NCI-H748 treated with DMSO at 0.1 percent for 48 hours (cell line): Measurements from ENCODE around the gene NRCAM.
"Not testable (repeated sequence)": the region's sequence is repeated elsewhere in the genome, so short reads cannot be mapped to it uniquely, and the experiment has no call there.

Source experiments
- DNase-seq: peaks from one replicate; lab custom pipeline; 2025; lab: John Stamatoyannopoulos, UW

NRCAM gene

DNA sequence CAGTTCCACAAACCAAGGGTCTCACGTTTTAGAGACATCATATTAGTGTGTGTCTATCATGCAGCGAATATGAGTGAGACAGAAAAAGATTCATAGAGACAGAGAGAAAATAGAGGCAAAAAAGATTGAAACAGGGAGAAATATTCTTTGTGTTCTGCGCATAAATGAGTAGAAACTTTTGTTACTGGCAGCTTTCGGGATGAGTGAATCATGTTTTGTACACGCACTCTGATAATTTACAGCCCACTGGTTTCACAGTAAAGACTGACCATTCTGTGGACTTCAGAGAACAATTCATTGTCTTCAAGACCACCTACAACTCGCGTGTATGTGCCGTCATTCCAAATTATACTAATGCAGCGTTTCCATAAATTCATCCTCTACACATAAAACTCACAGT is 60.2 kb downstream of the NRCAM start:
- no peak for DNase-seq

DNA sequence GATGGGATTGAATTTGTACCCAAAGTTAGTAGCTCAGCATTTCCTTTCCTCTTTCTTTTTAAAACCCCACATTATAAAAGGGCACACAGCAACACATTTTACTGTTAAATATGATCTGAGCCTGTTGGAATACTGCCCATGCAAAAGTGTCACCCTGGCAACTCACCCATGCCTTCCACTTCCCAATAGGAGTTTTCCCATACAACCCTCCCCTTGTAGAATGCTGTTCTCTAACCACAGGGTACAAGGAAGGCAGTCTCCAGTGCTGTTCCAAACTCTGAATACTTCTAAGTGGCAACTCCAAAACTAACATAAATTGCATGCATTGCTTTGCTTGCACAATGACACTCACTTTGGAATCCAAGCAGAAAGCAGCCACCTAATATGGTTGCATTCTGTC is 60.8 kb downstream of the NRCAM start:
- DNase-seq: no peak

DNA sequence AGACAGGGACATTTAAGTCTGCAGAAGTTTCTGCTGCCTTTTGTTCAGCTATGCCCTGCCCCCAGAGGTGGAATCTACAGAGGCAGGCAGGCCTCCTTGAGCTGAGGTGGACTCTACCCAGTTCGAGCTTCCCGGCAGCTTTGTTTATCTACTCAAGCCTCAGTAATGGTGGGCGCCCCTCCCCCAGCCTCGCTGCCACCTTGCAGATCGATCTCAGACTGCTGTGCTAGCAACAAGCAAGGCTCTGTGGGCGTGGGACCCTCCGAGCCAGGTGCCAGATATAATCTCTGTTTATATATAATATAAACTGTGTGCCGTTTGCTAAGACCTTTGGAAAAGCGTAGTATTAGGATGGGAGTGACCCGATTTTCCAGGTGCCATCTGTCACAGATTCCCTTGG is 63.1 kb downstream of the NRCAM start:
- DNase-seq: not testable (repeated sequence)

DNA sequence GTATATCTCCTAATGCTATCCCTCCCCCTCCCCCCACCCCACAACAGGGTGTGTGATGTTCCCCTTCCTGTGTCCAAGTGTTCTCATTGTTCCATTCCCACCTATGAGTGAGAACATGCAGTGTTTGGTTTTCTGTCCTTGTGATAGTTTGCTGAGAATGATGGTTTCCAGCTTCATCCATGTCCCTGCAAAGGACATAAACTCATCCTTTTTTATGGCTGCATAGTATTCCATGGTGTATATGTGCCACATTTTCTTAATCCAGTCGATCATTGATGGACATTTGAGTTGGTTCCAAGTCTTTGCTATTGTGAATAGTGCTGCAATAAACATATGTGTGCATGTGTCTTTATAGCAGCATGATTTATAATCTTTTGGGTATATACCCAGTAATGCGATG is 68.5 kb downstream of the NRCAM start:
- DNase-seq: not testable (repeated sequence)

DNA sequence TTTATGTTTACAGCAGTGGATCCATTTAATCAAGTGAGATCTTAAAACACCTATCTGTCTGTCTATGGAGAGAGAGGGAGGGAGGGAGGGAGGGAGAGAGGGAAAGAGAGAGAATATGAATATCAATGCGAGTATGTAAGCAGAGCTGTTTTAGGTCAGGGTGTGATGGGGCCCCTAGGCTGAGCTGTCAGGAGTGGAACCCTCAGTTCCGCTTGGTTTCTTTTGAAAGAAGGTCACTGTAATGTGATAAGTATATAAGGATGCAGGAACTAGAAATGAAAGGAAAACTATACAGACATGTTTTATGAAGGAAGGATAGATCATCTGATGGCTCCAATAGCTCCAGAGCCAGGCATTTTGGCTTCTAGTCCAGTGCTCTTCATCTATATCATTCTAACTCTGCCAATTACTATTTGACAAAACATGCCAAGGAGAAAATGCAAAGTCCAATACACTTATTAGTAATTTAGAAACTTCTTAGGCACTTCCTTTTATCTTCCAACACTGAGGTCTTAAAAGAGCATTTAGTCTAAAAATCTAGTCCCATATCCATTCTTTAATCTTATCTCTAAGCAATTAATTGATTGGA is 70.3 kb downstream of the NRCAM start:
- no peak for DNase-seq

DNA sequence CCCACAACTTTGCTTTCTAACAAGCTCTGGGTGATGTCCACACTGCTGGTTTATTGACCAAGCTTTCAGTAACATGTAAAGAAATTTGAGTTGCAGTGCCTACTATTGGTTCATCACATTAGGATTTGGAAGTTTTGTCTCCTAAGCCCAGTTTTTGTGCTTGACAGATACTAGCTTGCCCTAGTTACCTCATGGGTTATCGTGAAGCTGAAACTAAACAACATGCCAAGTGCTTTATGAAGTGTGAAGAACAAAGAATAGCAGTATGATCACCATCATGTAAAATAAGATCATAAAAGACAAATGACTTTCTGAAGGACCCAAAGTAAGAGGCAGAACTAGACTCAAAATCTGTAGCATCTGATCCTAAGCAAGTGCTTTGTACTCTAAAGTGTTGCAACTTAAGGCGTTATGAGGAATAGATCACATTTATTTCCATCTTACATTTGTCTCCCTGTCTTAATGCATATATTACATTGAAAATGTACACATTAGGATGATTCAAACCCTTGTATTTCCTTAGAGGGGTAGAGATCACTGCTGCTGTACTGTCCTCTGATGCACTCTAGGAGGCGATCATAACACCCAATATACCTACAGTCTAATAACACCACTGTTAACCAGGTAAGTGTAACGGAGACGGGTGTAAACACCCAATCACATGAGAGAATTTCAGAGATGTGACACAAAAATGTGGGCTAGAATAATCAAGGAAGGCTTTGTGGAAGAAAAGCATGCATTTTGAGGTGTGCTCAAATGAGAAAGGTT is 71.3 kb downstream of the NRCAM start:
- no peak for DNase-seq

DNA sequence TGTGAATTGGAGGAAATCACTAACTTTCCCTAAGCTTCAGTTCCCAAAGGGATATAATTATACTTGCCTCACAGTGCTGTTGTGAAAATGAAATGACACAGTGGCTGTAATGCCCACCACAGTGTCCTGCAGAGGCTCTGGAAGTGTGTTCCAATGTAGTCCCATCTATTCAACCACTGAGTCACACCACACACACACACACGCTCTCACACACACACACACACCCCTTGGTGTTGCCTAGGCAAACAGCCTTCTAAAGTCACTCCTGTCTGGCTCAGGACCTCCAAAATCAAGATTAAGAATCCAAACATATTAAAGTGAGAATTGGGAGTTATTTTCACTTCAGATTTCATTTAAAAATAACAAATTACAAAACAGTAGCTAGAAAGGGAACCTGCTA is 73.3 kb downstream of the NRCAM start:
- no peak for DNase-seq

DNA sequence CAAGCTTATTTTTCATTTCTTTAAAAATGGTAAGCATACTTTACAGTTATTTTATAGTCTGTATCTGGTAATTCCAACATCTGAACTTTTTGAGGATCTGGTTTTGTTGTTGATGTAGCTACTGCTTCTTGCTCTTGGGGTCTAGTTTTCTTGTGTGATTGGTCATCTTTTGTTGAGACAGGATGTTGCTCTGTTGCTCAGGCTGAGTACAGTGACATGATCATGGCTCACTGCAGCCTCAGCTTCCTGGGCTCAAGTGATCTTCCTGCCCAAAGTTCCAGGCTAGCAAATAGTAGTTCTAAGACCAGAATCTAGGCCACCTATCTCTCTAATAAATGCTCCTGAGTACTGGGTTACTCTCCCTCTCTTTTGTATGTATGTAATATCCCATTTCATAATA is 75.7 kb downstream of the NRCAM start:
- no peak for DNase-seq

DNA sequence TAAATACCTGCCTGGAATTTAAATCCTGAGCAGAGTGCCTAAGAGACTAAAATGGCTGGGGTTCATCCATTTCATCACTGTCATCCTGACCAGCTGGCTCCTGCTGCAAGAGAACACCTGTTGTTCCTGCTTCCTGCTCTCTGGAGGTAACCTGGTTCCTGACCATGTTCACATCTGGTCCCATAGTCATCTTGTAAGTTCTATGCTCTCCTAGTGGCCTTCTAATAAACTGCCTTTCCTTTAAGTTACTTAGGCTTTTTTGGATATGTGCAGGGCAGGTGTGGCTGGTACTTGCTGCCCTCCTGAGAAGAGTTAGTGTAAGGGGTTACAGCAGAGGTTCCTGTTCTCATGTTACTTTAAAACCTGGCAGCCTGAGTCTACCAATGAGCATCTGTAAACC is 80.0 kb downstream of the NRCAM start:
- DNase-seq: no peak

DNA sequence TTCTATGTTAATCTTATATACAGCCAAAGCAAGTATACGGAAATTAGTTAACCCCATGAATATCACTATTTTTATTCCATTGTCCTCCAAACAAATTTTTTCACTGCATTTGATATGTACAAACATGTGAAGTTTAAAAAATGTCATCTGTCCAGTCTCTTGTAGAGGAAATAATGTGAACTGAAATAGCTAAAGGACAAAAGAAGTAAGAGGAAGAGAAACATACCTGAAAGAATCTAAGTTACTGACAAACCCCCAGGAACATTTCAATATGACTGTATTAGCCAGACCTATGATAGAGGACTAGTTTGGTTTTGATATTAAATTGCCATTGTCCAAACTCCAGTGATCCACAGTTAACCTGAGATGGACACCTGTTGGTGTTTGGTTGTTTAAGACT is 80.6 kb downstream of the NRCAM start:
- DNase-seq: no peak

DNA sequence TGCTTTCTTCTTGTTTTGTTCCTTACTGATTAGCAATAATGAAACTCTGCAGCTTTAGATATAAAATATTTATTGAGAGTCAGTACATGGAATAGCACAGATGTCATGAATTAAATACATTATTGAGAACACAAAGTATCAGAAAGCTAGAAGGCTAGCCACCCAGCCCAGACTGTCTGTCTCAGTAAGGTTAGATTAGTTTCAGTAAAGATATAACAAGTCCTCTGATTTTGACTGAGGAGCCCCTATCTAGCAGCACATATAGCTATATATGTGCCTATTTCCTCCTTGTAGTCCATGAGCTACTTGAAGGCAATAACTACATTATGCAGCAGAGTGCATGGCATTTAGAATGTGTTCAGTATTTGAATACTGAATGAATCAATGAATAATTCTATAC is 81.3 kb downstream of the NRCAM start:
- DNase-seq: no peak

DNA sequence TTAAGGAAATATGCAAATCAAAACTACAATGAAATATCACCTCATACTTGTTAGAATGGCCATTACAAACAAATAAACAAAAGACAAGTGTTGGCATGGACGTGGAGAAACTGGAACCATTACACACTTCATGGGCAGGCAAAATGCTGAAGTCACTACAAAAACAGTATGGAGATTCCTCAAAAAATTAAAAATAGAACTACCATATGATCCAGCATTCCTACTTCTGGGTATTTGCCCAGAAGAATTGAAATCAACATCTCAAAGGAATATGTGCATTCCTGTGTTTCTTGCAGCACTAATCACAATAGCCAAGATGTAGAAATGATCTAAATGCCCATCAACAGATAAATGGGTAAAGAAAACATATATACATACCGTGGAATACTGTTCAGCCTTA is 83.6 kb downstream of the NRCAM start:
- no peak for DNase-seq

DNA sequence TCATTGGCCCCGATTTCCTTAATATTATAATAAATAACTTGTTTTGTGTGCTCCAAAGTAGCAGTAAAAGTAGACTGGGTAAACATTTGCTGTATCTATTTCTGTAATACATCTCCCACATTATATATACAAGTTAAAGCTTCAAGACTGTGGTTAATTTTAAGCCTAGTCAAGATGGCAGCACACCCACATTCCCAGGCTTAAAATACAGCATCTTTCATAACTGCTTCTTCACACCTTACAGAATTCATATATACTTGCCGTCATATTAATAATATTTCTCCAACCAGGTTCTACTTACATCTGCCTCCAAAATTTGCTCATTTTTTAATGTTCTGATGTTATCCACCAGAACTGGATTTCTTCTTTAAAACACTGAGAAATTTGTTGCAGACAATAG is 85.6 kb downstream of the NRCAM start:
- no peak for DNase-seq

DNA sequence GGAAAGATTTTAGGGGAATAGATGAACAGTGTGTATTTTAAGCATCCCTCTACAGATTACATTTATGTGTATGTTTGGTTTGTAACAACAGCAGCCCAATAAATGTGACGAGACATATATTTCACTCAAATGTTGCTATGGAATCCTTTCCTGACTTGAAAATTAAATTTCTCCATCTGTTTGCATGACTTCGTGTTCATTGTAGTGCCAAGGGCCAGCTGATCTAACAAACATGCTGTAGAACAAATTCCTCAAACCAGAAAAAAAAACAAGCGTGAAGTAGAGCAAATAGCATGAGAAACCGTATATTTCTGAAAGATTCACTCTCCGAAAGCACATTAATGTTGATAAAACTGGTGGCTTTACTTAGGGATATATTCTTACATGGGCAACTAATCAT is 87.8 kb downstream of the NRCAM start:
- no peak for DNase-seq

DNA sequence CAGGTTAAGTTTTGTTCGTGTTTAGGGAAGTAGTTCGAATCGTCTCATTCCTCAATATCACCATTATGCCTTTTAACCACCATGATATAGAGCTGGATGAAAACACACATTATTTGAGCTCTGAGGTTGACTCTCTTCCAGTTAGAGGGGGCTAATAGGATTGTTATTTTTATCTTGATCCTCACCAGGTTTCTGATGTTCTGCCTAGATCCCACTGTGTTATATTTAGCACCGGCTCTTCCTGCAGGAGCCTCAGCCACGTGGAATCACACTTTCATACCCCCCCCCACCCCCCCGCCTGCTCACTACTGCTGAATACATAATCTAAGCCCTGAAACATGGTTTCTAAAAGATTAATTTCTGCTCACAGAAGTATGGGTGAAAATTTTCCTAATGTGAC is 88.3 kb downstream of the NRCAM start:
- no peak for DNase-seq

DNA sequence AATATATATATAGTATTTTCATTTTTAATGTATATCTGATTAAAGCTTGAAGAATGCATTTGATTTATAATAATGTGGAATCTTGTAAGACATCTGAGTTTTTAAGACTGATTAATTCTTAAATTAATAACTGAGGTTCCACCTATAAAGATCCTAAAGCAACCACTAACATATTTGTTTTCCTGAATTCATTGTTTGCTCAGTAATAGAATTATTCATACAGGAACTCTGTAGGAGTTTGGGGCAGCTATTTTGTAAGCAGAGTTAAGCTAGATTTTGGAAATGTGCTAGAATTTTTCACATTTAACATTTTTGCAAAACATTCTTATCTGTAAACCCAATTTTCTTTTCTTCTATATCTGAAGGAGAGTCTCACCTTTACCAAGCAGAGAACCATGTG is 88.9 kb downstream of the NRCAM start:
- no peak for DNase-seq

DNA sequence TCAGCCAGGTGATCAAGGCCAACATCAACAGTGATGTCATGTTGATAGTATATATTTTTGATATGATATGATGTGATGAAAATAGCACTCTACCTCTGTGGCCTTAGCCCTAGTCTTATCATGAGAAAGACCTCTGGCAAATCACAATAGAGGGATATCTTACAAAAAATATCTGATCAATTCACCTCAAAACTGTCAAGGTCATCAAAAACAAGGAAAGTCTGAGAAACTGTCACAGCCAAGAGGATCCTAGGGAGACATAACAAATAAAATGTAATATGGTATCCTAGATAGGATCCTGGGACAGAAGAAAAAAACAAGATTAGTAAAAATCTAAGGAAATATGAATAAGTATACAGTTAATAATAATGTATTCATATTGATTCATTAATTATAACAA is 92.6 kb downstream of the NRCAM start:
- no peak for DNase-seq

DNA sequence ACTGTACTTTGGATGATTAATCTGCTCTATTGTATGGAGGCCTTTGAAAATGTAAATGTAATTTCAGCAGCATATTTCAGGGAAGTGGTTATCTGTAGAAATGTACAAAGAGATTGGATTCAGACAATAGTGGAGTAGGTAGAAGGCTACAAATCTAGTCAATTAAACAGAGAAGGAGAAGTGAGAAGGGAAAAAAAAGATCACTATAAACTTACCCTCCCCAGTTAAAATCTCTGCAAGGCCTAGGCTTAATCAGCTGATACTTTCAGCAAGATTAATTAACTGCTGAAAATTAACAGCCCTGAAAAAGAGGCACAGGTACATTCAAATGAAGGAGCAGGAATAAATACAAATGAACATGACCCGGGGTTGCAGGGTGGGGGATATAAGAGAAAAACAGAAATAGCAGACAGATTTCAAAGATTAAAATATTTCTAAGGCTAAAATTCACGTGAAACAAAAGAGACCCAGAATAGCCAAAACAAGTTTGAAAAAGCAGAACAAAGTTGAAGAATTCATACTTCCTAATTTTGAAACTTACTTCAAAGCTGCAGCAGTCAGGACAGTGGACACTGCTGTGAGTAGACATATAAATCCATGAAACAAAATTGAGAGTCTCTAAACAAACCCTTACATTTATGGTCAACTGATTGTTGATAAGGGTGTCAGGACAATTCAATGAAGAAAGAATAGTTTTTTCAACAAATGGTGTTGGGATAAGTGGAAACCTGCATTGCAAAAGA is 96.0 kb downstream of the NRCAM start:
- DNase-seq: no peak

DNA sequence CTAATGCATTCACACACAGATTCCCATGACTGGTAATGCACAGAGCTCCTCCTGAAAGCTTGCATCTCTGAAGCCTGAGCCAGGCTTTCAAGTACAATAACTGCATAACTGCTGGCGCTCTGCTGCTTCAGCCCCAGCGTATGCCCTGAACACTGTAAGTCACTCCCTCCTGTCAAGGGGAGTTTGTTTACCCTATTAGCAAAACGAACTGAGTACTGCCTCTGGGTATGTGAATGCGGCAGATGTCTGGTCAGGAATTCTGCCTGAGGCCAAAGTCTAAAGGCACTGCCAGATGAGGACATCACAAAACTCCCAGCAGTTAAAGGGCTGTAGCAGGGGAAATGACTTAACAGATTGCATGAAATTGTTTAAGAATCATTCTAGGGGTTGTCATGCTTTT is 97.7 kb downstream of the NRCAM start:
- DNase-seq: peak; percentile 74

DNA sequence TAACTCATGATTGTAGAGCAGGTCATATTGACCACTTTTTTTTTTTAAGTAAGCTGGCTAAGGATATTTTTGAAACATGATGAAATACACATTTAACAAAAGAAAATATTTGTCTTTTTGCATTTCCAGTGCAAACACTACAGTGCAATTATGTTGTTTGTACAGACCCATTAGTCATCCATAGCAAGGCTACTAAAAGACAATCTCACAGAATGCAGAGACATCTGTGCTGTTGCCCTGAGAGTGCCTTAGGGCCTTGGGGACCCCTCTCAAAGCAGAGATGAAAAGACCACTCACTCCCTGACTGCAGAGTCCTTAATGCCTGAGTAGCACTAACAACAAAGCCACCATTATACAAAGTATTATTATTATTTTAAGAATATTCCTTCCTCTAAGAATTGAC is 104.5 kb downstream of the NRCAM start:
- peak; percentile 80 for DNase-seq

DNA sequence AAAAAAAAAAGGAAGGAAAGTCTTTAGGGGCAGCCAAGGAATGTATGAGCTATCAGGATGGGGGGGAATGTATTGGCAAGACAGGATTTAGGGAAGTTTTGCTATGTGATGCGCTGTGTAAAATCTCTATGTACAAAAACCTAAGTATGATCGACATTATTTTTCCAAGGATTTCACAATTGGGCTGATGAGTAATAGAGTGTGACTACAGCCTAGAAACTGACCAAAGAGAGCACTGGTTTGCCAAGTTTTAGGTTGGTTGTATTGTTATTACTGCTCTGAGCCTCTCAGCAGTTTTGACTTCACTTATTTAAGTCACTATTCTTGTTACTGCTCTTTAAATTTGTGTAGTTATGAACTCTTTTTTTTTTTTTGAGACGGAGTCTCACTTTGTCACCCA is 107.3 kb downstream of the NRCAM start:
- no peak for DNase-seq

DNA sequence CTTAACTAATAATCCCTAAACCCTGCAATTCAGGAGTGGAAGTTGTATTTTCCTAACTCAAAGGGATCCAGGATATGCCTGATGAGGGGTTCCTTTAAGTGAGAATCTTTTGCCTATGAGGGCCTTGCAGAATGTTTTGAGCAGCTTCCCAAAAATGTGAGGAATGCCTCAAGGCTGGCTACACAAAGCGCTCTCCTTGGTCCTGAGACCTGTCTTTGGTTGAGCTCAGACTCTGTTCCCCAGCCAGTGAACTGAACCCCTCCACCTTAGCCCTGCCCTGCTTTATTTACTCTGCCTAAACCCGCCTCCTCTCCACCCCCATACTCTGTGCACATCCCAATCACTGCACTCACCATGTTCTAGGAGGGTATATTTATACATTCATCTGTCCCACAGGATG is 108.6 kb downstream of the NRCAM start:
- DNase-seq: no peak

DNA sequence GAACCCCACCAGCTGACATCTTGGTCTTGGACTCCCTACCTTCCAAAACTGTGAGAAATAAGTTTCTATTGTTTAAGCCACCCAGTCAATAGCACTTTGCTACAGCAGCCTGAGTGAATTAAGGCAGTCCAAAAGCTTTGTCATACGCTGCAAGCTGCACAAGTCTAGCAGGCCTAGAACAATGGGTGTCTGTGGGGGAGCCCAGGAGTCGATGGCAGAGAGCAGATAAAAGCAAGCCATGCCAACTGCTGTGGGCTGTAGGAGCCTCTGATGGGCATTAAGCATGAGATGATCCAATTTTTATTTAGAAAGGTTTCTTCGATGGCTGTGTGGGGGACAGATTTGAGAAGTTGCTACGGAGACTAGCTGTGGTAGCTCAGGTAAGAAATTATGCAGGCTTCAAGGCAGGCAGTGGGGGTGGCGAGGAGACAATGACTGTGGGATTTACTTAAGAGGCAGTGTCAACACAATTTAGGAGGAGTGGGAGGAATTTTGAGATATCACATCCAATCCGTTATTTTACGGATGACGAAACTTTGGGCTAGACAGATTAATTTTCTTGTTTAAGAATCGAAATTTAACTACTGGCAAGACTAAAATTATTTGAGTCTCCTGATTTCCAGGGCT is 110.4 kb downstream of the NRCAM start:
- peak; percentile 54 for DNase-seq
